GM12873 (cell line): Measurements from ENCODE around the gene ANXA8.

ENCODE experiments used
- TF ChIP-seq, protein P1 (sequence below): IDR thresholded peaks from 2 replicates; pipeline ENCODE4 v1.5.1; 2012; ENCODE audit warnings: low read depth, mild to moderate bottlenecking, moderate library complexity, low read length, control low read depth; ENCODE audit not compliant: insufficient read depth; ENCODE audit errors: missing control alignments

ANXA8 gene

DNA sequence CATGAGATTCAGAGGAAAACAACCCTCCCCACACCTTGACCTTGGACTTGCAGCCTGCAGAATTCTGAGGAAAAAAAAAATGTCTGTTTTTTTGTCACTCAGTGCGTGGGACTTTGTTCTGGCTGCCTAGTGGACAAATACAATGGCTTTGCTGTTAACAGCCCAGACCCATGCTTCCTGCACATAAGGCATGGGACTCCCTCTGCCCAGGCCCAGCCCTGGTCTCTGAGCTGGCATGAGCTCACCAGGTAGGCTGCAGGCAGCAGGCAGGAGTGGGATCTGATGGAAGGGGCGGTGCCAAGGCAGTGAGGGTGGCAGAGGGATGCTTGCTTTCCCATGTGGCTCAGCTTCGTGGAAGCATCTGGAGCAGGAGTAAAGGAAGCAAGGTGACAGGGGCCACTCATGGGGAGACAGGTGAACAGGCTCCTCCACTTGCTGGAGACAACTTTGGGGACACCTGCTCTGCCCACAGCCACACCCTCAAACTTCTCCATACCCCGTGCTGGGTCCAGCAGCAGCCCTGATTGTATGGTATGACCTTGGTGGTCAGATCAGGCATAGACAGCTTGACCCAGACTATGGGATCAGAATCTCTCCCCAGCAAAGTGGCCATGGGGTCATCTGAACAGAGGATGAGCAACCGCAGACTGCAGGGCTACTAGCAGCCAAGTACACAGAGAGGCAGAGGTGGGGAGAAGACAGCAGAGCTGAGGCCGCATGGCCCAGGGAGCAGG is 27.0 kb downstream of the ANXA8 start:
- TF ChIP-seq, protein P1, sequence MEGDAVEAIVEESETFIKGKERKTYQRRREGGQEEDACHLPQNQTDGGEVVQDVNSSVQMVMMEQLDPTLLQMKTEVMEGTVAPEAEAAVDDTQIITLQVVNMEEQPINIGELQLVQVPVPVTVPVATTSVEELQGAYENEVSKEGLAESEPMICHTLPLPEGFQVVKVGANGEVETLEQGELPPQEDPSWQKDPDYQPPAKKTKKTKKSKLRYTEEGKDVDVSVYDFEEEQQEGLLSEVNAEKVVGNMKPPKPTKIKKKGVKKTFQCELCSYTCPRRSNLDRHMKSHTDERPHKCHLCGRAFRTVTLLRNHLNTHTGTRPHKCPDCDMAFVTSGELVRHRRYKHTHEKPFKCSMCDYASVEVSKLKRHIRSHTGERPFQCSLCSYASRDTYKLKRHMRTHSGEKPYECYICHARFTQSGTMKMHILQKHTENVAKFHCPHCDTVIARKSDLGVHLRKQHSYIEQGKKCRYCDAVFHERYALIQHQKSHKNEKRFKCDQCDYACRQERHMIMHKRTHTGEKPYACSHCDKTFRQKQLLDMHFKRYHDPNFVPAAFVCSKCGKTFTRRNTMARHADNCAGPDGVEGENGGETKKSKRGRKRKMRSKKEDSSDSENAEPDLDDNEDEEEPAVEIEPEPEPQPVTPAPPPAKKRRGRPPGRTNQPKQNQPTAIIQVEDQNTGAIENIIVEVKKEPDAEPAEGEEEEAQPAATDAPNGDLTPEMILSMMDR, result no peak

DNA sequence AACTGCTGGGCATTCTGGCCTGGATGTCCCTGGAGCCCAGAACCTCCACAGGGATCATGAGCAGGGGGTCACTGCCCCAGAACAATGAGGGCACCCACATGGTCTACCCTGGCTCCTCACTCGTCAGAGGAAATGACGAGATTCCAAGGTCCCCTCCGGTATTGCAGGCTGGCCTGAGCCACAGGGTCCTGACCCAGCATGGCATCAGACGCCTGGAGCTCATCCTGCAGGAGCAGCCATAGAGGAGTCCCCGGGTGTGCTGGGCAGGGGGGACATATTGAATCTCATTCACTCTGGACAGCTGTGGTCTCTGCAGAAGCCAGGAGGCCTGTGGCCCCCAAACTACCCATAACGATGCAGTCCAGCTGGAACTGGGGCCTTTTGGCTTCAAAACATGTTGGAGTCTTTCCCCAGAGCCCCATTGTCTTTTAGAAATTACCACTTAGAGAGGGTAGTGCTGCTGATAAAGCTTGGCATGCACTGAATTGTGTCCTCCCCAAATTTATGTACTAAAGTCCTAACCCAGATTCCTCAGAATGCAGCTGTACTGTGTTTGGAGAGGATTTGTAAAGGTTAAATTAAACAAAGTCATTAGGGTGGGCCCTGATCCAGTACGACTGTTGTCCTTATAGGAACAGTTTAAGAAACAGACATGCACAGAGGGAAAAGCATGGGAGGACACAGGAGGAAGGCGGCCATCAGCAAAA is 27.7 kb downstream of the ANXA8 start:
- TF ChIP-seq, protein P1, result no peak

DNA sequence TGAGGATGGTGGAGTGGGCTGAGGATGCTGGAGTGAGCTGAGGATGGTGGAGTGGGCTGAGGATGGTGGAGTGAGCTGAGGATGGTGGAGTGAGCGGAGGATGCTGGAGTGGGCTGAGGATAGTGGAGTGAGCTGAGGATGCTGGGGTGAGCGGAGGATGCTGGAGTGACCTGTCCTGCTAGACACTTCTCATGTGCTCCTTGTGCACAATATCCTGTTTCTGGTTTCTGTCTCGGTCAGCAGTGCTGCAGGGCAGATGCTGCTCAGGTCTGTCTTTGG is 29.2 kb downstream of the ANXA8 start:
- TF ChIP-seq, protein P1, result no peak

DNA sequence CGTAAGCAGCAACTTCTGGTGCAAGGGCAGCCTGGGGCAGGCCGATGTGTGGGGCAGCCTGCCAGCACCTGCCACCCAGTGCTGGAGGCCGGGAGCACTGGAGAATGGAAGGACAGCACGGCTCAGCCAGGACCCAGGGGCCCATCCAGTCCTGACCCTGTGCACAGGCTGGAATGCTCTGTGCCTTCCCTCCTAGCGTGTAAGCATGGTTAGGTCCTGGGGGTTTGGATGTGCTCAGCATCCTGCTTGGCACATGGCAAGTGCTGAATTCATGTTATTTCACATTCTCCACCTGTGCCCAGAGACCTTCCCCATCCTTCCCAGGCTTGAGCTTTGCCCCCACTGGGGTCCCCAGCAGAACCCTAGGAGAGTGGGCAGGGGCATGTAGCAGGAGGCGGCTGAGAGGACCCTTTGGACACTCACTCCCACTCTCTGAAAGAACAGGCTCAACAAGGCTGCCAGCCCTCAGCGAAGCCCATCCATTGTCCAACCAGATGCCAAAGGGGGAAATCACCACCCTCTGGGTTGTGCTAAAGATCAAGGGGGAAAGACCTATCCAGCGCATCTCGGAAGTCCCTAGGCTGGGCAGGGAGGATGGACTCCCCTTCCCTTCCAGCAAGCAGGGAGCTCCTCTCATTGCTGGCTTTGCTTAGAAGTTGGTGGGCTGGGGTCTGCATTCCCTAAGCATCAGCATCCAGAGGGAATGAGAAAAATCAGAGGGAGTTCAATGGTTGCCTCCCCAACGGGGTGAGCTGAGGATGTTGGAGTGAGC is 29.7 kb downstream of the ANXA8 start:
- TF ChIP-seq, protein P1, result no peak

DNA sequence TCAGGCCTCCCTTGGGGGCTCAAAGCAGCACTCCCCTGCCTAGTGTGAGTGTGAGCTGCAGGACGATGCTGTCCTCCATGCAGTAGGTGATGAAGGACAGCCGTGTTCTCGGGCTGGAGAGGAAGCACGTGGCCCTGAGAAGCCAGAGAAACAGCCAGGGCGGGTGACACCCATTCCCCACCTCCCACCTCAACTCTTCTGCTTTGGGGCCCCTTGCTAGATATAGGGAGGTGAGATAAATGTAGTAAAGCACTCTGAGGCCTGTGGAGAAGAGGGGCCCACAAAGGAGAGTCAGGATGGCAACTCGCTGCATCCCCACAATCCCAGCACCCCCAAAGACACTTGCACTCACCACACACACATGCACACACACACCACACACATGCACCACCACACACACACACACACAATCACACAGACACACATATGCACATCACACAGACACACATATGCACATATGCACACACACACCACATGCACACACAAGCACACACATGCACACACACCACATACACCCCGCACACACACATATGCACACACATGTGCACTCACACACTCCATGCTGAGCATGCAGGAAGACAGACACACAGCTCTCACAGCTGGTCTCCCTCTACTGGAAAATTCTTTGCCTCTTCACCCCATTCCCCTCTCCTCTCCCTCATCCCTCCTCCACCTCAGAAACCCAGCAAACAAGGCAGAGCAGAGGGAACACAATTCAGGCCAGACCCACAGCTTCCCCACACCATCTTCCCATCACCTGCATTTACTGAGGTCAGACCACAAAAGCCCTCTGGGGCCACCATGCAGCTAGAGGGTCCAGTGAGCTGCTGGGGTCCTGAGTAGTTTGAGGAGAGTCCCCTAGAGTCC is 30.5 kb downstream of the ANXA8 start:
- TF ChIP-seq, protein P1, result no peak

DNA sequence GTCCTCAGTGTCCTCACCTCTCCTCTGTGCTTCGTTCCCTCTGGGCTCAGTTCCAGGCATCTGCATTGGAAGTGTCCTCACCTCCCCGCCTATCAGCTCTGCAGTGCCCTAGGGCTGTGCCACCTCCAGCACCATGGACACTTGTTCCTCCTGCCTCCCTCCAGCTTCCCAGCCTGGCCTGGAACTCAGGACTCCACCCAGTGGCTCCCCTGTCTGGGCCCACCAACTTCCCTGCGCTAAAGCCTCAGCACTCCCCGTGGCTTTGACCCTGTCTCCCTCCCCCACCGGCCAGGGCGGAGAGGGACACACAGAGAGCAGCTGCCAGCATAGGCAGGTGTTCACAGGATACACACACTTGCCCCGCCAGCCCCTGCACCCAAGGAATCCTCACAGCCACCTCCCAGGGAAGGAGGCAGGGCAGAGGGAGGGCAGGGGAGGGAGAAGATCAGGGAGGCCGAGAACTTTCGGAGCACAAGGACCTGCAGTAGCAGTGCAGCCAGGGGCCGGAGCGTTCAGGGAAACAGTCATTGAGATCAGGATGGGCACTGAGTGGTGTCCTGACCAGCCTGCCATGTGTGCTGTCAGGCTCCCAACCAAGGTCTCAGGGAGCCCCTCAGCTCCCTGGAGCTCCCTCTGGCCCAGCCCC is 31.3 kb downstream of the ANXA8 start:
- TF ChIP-seq, protein P1, result no peak
